Hepatocyte (in vitro differentiated cells): ENCODE results near the gene CBLN3.

Source experiments
- EZH2 ChIP-seq: fragments of 200-600 bp; sonication (generic); IDR thresholded peaks from 2 replicates; pipeline ENCODE4 v1.6.1; 2016; ENCODE audit warnings: antibody characterized with exemption, mild to moderate bottlenecking, borderline replicate concordance
- TF ChIP-seq, protein P1 (sequence below): fragments of 200-600 bp; sonication (generic); IDR thresholded peaks from 2 replicates; pipeline ENCODE4 v1.5.1; 2016; ENCODE audit warnings: antibody characterized with exemption, mild to moderate bottlenecking; ENCODE audit not compliant: poor library complexity

DNA sequence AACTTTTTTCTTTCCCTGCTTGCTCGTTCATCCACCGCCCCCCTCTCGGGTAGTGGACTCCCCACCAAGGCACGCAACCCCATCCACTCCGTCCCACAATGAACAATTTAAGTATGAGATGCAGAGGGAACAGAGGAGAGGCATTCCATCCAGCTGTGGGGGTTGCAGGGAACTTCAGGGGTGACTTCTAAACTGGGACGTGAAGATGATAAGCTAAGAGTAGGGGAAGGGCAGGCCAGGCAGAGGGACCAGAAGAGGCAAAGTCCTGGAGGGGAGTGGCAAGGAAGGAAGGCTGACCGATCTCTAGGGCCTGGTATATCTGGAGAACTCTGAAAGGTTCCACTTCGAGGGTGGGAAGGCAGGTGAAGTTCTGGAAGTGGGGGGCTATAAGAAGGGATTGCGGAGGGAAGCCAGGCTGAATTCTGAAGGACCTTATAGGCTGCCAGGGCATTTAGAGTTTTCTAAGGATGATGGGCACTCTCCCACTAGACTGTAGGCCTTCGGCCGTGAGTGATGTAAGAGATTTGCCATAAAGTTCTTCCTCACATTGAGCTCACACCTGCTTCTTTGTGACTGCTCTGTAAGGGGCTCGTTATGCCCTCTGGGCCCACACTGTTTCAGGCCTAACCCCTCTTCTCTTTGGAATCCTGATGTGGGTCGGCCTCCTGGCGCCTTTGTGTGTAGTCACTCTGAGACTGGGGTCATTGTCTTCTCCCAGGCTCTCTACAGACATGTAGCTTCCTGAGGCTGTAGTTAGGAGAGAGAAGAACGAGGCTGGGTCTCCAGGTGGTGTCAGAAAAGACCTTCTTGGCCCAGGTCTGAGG, 49.3 kb downstream of the CBLN3 start:
- no peak for TF ChIP-seq EZH2
- TF ChIP-seq, protein P1, sequence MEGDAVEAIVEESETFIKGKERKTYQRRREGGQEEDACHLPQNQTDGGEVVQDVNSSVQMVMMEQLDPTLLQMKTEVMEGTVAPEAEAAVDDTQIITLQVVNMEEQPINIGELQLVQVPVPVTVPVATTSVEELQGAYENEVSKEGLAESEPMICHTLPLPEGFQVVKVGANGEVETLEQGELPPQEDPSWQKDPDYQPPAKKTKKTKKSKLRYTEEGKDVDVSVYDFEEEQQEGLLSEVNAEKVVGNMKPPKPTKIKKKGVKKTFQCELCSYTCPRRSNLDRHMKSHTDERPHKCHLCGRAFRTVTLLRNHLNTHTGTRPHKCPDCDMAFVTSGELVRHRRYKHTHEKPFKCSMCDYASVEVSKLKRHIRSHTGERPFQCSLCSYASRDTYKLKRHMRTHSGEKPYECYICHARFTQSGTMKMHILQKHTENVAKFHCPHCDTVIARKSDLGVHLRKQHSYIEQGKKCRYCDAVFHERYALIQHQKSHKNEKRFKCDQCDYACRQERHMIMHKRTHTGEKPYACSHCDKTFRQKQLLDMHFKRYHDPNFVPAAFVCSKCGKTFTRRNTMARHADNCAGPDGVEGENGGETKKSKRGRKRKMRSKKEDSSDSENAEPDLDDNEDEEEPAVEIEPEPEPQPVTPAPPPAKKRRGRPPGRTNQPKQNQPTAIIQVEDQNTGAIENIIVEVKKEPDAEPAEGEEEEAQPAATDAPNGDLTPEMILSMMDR = no peak
